HepG2 (cell line): ENCODE data around the gene LYST. TPM values are rescaled to one million over a fixed set of nuclear protein-coding genes. Genes with fewer than 3 reads are reported as not detected.

Experiments used
- ATAC-seq: fragments of 200-7000 bp; cut with Tn5 transposase; 3 replicates; pipeline ENCODE4 v1.9.1; 2020; ENCODE audit warnings: mild to moderate bottlenecking, moderate library complexity
- BruUV-seq: library from RNA; stranded (reverse); fragments of 400-500 nt; replicated peaks from 2 replicates; lab custom pipeline; 2021; lab: Mats Ljungman, UMichigan
- CTCF ChIA-PET: fragments of 300-600 bp; formaldehyde crosslinking; extraction: SDS; loops from one replicate; lab custom pipeline; 2021; ENCODE audit warnings: low total read pairs, inconsistent platforms, low intra/inter-chr PET ratio; lab: Yijun Ruan, JAX
- POLR2A ChIA-PET: fragments of 350-600 bp; sonication (Branson Sonifier 250); formaldehyde crosslinking; loops from one replicate; lab custom pipeline; 2020; ENCODE audit warnings: antibody characterized with exemption, inconsistent platforms; lab: Yijun Ruan, JAX
- DNase-seq: peaks from one replicate; pipeline ENCODE4 v3.0.0-alpha.2; 2015; ENCODE audit warnings: low spot score
- FAIRE-seq: peaks from 3 replicates; lab custom pipeline; 2011; peaks lifted over from hg19 to GRCh38; lab: Jason Lieb, UNC
- H2AFZ ChIP-seq: one replicate; pipeline ENCODE4 v1.6.1; 2011; ENCODE audit warnings: low read length, inconsistent platforms
- H3K27ac ChIP-seq: fragments of 300-600 bp; 3 replicates; pipeline ENCODE4 v1.8.0; 2011; ENCODE audit warnings: mixed run types, mild to moderate bottlenecking, mixed read lengths, low read length, inconsistent platforms; ENCODE audit not compliant: insufficient read depth; ENCODE audit errors: extremely low read length
- H3K27me3 ChIP-seq, 2 experiments: fragments of 200-600 bp in 1 of 2; 2 replicates in 1 of 2; 3 replicates in 1 of 2; pipeline versions ENCODE4 v1.6.0 to v1.8.0; 2011; ENCODE audit warnings: low read length in 2 of 2, mild to moderate bottlenecking in 2 of 2, moderate library complexity in 2 of 2, inconsistent platforms in 1 of 2; ENCODE audit not compliant: insufficient read depth in 2 of 2, control insufficient read depth in 1 of 2
- H3K36me3 ChIP-seq, 2 experiments: fragments of 200-600 bp in 1 of 2; replicated peaks in 1 of 2; 2 replicates in 1 of 2; 3 replicates in 1 of 2; pipeline versions ENCODE4 v1.5.1 to v1.8.0; 2011; ENCODE audit warnings: low read length in 2 of 2, inconsistent platforms in 1 of 2; ENCODE audit not compliant: insufficient read depth in 2 of 2, control insufficient read depth in 1 of 2
- H3K4me1 ChIP-seq: 2 replicates; pipeline ENCODE4 v1.5.1; 2012; ENCODE audit warnings: low read length, inconsistent platforms; ENCODE audit not compliant: insufficient read depth
- H3K4me2 ChIP-seq: 2 replicates; pipeline ENCODE4 v1.6.0; 2011; ENCODE audit warnings: low read depth, low read length, inconsistent platforms
- H3K4me3 ChIP-seq, 3 experiments: fragments of 200-600 bp in 1 of 3; sonication (generic), shearing (Covaris generic) in 1 of 3; replicated peaks in 1 of 3; 2 replicates each; pipeline ENCODE4 v1.5.1; 2011 to 2016; ENCODE audit warnings: low read length in 3 of 3, inconsistent platforms in 2 of 3, low read depth in 2 of 3, mild to moderate bottlenecking in 2 of 3, control low read depth in 1 of 3, mixed read lengths in 1 of 3; ENCODE audit not compliant: insufficient read depth in 1 of 3
- H3K79me2 ChIP-seq: one replicate; pipeline ENCODE4 v1.6.1; 2011; ENCODE audit warnings: low read length, inconsistent platforms; ENCODE audit not compliant: insufficient read depth
- H3K9ac ChIP-seq: 2 replicates; pipeline ENCODE4 v1.6.0; 2011; ENCODE audit warnings: mild to moderate bottlenecking, low read depth, low read length, inconsistent platforms; ENCODE audit not compliant: insufficient read depth
- H3K9me3 ChIP-seq: 2 replicates; pipeline ENCODE4 v1.5.1; 2012; ENCODE audit warnings: mild to moderate bottlenecking, low read length
- H4K20me1 ChIP-seq: 2 replicates; pipeline ENCODE4 v1.6.0; 2011; ENCODE audit warnings: inconsistent platforms, mild to moderate bottlenecking, low read length, moderate library complexity; ENCODE audit not compliant: insufficient read depth
- DPF2 ChIP-seq: sonication (generic); formaldehyde crosslinking; IDR thresholded peaks from 2 replicates; pipeline ENCODE4 v1.4.0; 2020; ENCODE audit warnings: mild to moderate bottlenecking, low read depth, missing genetic modification reagents, borderline replicate concordance
- JARID2 ChIP-seq: sonication (generic); formaldehyde crosslinking; IDR thresholded peaks from 2 replicates; pipeline ENCODE4 v1.8.1; 2023; ENCODE audit warnings: missing genetic modification reagents, inconsistent platforms; ENCODE audit not compliant: insufficient replicate concordance
- MAZ ChIP-seq, 2 experiments: sonication (generic) in 1 of 2; formaldehyde crosslinking in 1 of 2; IDR thresholded peaks; 2 replicates each; pipeline versions ENCODE4 v1.5.0 to v1.6.1; 2012 to 2020; ENCODE audit warnings: low read depth in 2 of 2, mild to moderate bottlenecking in 2 of 2, borderline replicate concordance in 1 of 2, improper control_type of control experiment in 1 of 2, low read length in 1 of 2, missing genetic modification reagents in 1 of 2, moderate library complexity in 1 of 2
- NFE2 ChIP-seq: sonication (generic); formaldehyde crosslinking; IDR thresholded peaks from 2 replicates; pipeline ENCODE4 v1.4.0; 2020; ENCODE audit warnings: missing genetic modification reagents
- POLR2A ChIP-seq, 2 experiments: IDR thresholded peaks; 2 replicates each; pipeline ENCODE4 v1.6.1; 2011; ENCODE audit warnings: low read depth in 2 of 2, low read length in 2 of 2, mild to moderate bottlenecking in 1 of 2, moderate library complexity in 1 of 2; ENCODE audit not compliant: insufficient read depth in 1 of 2
- TBX3 ChIP-seq: fragments of 450-650 bp; IDR thresholded peaks from 2 replicates; pipeline ENCODE4 v1.6.1; 2017; ENCODE audit warnings: antibody characterized with exemption, mild to moderate bottlenecking, inconsistent platforms, borderline replicate concordance
- ZNF660 ChIP-seq: sonication (generic); formaldehyde crosslinking; IDR thresholded peaks from 2 replicates; pipeline ENCODE4 v1.5.1; 2020; ENCODE audit warnings: mild to moderate bottlenecking, low read depth, missing genetic modification reagents, borderline replicate concordance
- ZNF788 ChIP-seq: sonication (generic); formaldehyde crosslinking; IDR thresholded peaks from 2 replicates; pipeline ENCODE4 v1.5.0; 2020; ENCODE audit warnings: mild to moderate bottlenecking, missing genetic modification reagents, borderline replicate concordance
- ZNF790 ChIP-seq: sonication (generic); formaldehyde crosslinking; IDR thresholded peaks from 2 replicates; pipeline ENCODE4 v1.8.0; 2022; ENCODE audit warnings: missing genetic modification reagents, mild to moderate bottlenecking, borderline replicate concordance
- WGBS: methylation state at CpG from one replicate; pipeline ENCODE4 v1.1.6; 2017; ENCODE audit warnings: low lambda C conversion rate; 5-methylcytosine and 5-hydroxymethylcytosine counted together
- in situ Hi-C: cut with HindIII; loops from 2 replicates; pipeline ENCODE4 v1.10.0; 2017; ENCODE audit warnings: low pct_unique_long_range_greater_than_20kb; ENCODE audit not compliant: extremely low pct_ligation_motif_present
- intact Hi-C: fragments of 100-400 bp; cut with micrococcal nuclease; formaldehyde crosslinking; loops from one replicate; pipeline ENCODE4 v1.10.0; 2022; ENCODE audit not compliant: unreplicated experiment
- polyA plus RNA-seq, 8 experiments: library from polyadenylated mRNA; depleted of rRNA in 3 of 8; stranded (reverse) in 7 of 8; unstranded in 1 of 8; fragments of >200 nt; fragmentation: Illumina TruSeq in 4 of 8; extraction: Trizol in 4 of 8; gene quantifications; 2 replicates each; pipeline versions ENCODE4 v1.2.1 to v1.2.3, GENCODE V29; 2011 to 2016; ENCODE audit warnings: low read depth in 4 of 8, missing spikeins in 1 of 8, mixed read lengths in 1 of 8; ENCODE audit not compliant: insufficient read depth in 1 of 8
- total RNA-seq, 5 experiments: library from RNA; depleted of rRNA; stranded (reverse); fragments of >200 nt; fragmentation: Illumina TruSeq; extraction: Trizol; gene quantifications; 2 replicates each; pipeline ENCODE4 v1.2.3, GENCODE V29; 2016; ENCODE audit warnings: low read depth in 1 of 5
- TF ChIP-seq, protein P1 (sequence below): sonication (generic); formaldehyde crosslinking; IDR thresholded peaks from 2 replicates; pipeline ENCODE4 v1.4.0; 2020; ENCODE audit warnings: missing genetic modification reagents, borderline replicate concordance
- TF ChIP-seq, protein P2 (sequence below): conservative IDR thresholded peaks from 2 replicates; pipeline ENCODE4 v1.6.1; 2018; ENCODE audit warnings: missing genetic modification reagents
- TF ChIP-seq, protein P3 (sequence below): sonication (generic); formaldehyde crosslinking; IDR thresholded peaks from 2 replicates; pipeline ENCODE4 v1.4.0; 2020; ENCODE audit warnings: missing genetic modification reagents, low read depth, mild to moderate bottlenecking, borderline replicate concordance
- TF ChIP-seq, protein P4 (sequence below): sonication (generic); formaldehyde crosslinking; conservative IDR thresholded peaks from 2 replicates; pipeline ENCODE4 v1.4.0; 2020; ENCODE audit warnings: mild to moderate bottlenecking, missing genetic modification reagents, moderate library complexity

Gene LYST
- total and polyA plus RNA-seq, 2 of the 13 experiments (the other 11 are each of a cell fraction or from before 2014, with no cell fraction given), result 0.91 to 2.5 TPM

DNA sequence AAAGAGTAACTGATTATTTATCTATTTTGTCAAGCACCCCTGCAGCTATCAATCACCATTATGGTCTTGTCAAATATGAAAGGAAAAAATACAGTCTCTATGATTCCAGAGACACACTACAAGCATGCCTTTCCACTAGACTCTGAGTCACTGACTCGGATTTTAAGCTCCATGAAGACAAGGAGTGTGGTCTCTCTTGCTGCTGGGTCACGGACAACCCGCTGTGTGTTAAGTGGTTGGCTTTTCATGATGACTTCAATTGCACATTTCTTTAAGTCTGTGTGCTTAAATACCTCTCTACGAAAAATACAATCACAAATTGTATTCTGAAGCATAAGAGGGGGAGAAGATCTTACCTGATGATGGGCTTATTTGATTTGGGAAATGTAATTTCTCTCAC lies 203.1 kb downstream of the LYST start:
- FAIRE-seq (no peak), DNase-seq (no peak), ATAC-seq (no peak)
- Histone ChIP-seq H2AFZ (no peak overlapping the region), H4K20me1 (no peaks in the 10 kb centered on the region), H3K4me2 (no peak overlapping the region), H3K4me3 (no peak overlapping the region), H3K36me3 (no peaks in the 10 kb centered on the region), H3K9me3 (no peaks in the 10 kb centered on the region), H3K79me2 (no peaks in the 10 kb centered on the region), H3K9ac (no peak overlapping the region), H3K4me1 (peaks cover 2% of the 10 kb centered on the region), H3K27ac (no peak overlapping the region), H3K27me3 (no peaks in the 10 kb centered on the region)
- ChIA-PET POLR2A (no interaction called here), CTCF (no interaction called here)
- WGBS, result 89% methylated on average over 4 of the region's 4 CpGs
- intact Hi-C loops (no loop called here), in situ Hi-C loops (no loop called here)
- no TSS peak for BruUV-seq
- TF ChIP-seq, protein P1, sequence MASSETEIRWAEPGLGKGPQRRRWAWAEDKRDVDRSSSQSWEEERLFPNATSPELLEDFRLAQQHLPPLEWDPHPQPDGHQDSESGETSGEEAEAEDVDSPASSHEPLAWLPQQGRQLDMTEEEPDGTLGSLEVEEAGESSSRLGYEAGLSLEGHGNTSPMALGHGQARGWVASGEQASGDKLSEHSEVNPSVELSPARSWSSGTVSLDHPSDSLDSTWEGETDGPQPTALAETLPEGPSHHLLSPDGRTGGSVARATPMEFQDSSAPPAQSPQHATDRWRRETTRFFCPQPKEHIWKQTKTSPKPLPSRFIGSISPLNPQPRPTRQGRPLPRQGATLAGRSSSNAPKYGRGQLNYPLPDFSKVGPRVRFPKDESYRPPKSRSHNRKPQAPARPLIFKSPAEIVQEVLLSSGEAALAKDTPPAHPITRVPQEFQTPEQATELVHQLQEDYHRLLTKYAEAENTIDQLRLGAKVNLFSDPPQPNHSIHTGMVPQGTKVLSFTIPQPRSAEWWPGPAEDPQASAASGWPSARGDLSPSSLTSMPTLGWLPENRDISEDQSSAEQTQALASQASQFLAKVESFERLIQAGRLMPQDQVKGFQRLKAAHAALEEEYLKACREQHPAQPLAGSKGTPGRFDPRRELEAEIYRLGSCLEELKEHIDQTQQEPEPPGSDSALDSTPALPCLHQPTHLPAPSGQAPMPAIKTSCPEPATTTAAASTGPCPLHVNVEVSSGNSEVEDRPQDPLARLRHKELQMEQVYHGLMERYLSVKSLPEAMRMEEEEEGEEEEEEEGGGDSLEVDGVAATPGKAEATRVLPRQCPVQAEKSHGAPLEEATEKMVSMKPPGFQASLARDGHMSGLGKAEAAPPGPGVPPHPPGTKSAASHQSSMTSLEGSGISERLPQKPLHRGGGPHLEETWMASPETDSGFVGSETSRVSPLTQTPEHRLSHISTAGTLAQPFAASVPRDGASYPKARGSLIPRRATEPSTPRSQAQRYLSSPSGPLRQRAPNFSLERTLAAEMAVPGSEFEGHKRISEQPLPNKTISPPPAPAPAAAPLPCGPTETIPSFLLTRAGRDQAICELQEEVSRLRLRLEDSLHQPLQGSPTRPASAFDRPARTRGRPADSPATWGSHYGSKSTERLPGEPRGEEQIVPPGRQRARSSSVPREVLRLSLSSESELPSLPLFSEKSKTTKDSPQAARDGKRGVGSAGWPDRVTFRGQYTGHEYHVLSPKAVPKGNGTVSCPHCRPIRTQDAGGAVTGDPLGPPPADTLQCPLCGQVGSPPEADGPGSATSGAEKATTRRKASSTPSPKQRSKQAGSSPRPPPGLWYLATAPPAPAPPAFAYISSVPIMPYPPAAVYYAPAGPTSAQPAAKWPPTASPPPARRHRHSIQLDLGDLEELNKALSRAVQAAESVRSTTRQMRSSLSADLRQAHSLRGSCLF (CRISPR knock-in tag), result no peak
- no peak for TF ChIP-seq ZNF660 (CRISPR knock-in tag)
- TF ChIP-seq, protein P2, sequence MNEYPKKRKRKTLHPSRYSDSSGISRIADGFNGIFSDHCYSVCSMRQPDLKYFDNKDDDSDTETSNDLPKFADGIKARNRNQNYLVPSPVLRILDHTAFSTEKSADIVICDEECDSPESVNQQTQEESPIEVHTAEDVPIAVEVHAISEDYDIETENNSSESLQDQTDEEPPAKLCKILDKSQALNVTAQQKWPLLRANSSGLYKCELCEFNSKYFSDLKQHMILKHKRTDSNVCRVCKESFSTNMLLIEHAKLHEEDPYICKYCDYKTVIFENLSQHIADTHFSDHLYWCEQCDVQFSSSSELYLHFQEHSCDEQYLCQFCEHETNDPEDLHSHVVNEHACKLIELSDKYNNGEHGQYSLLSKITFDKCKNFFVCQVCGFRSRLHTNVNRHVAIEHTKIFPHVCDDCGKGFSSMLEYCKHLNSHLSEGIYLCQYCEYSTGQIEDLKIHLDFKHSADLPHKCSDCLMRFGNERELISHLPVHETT (CRISPR knock-in tag), result no peak
- TF ChIP-seq, protein P3, sequence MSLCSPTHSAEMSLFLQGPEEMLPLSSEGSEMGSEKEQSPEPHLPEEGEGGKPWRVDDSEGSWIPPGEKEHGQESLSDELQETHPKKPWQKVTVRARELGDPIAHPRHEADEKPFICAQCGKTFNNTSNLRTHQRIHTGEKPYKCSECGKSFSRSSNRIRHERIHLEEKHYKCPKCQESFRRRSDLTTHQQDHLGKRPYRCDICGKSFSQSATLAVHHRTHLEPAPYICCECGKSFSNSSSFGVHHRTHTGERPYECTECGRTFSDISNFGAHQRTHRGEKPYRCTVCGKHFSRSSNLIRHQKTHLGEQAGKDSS, result no peak
- TF ChIP-seq ZNF790 (CRISPR knock-in tag), result no peak
- TF ChIP-seq MAZ (IDR thresholded peaks at IDR 0.05; ENCODE audit: borderline replicate concordance, low read depth, low read length), result no peak
- TF ChIP-seq MAZ (CRISPR knock-in tag; IDR thresholded peaks at IDR 0.05; ENCODE audit: low read depth), result no peak
- TF ChIP-seq ZNF788 (CRISPR knock-in tag), result no peak
- TF ChIP-seq JARID2 (CRISPR knock-in tag), result no peak
- no peak for TF ChIP-seq TBX3
- TF ChIP-seq NFE2, result no peak
- TF ChIP-seq, protein P4, sequence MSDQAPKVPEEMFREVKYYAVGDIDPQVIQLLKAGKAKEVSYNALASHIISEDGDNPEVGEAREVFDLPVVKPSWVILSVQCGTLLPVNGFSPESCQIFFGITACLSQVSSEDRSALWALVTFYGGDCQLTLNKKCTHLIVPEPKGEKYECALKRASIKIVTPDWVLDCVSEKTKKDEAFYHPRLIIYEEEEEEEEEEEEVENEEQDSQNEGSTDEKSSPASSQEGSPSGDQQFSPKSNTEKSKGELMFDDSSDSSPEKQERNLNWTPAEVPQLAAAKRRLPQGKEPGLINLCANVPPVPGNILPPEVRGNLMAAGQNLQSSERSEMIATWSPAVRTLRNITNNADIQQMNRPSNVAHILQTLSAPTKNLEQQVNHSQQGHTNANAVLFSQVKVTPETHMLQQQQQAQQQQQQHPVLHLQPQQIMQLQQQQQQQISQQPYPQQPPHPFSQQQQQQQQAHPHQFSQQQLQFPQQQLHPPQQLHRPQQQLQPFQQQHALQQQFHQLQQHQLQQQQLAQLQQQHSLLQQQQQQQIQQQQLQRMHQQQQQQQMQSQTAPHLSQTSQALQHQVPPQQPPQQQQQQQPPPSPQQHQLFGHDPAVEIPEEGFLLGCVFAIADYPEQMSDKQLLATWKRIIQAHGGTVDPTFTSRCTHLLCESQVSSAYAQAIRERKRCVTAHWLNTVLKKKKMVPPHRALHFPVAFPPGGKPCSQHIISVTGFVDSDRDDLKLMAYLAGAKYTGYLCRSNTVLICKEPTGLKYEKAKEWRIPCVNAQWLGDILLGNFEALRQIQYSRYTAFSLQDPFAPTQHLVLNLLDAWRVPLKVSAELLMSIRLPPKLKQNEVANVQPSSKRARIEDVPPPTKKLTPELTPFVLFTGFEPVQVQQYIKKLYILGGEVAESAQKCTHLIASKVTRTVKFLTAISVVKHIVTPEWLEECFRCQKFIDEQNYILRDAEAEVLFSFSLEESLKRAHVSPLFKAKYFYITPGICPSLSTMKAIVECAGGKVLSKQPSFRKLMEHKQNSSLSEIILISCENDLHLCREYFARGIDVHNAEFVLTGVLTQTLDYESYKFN (CRISPR knock-in tag), result no peak
- TF ChIP-seq POLR2A (IDR thresholded peaks at IDR 0.05; ENCODE audit: insufficient read depth in 1 of 2, low read depth in 2 of 2, low read length in 2 of 2), result no peak
- TF ChIP-seq DPF2 (CRISPR knock-in tag), result no peak
